Caco-2 (cell line): Measurements from ENCODE around the gene SHFL. TPM values are rescaled to one million over a fixed set of nuclear protein-coding genes. Genes with fewer than 3 reads are reported as not detected.

ENCODE experiments used
- BruUV-seq: library from RNA; stranded (reverse); fragments of 400-500 nt; replicated peaks from 2 replicates; lab custom pipeline; 2021; lab: Mats Ljungman, UMichigan
- CTCF ChIA-PET: fragments of 300-600 bp; sonication (Branson Sonifier 250); formaldehyde crosslinking; loops from one replicate; lab custom pipeline; 2022; ENCODE audit warnings: antibody characterized with exemption; lab: Charles Lee
- POLR2A ChIA-PET: fragments of 300-600 bp; sonication (Branson Sonifier 250); formaldehyde crosslinking; loops from one replicate; lab custom pipeline; 2022; ENCODE audit warnings: antibody characterized with exemption; lab: Charles Lee
- DNase-seq, 2 experiments: peaks; one replicate each; pipeline versions ENCODE4 v3.0.0 to v3.0.0-alpha.2; 2020 to 2022
- H3K27me3 ChIP-seq: replicated peaks from 2 replicates; pipeline ENCODE4 v1.6.0; 2011; ENCODE audit warnings: low read length; ENCODE audit not compliant: control insufficient read depth, insufficient read depth
- H3K36me3 ChIP-seq: 2 replicates; pipeline ENCODE4 v1.5.1; 2011; ENCODE audit warnings: low read length; ENCODE audit not compliant: control insufficient read depth, insufficient read depth
- H3K4me1 ChIP-seq: fragments of 250-450 bp; sonication (Bioruptor Pico); 2 replicates; pipeline ENCODE4 v1.5.1; 2020; ENCODE audit warnings: mild to moderate bottlenecking
- H3K4me3 ChIP-seq: 2 replicates; pipeline ENCODE4 v1.5.1; 2011; ENCODE audit warnings: low read depth, mild to moderate bottlenecking, control low read depth, low read length
- H3K9me3 ChIP-seq: fragments of 250-450 bp; sonication (Bioruptor Pico); 2 replicates; pipeline ENCODE4 v1.5.1; 2020; ENCODE audit warnings: mild to moderate bottlenecking, moderate library complexity
- H3K27ac Mint-ChIP-seq: one replicate; pipeline ENCODE4 v1.8.0; 2022; ENCODE audit warnings: mixed read lengths; ENCODE audit not compliant: unreplicated experiment
- H3K27me3 Mint-ChIP-seq: one replicate; pipeline ENCODE4 v1.8.0; 2022; ENCODE audit warnings: mixed read lengths; ENCODE audit not compliant: insufficient read depth, unreplicated experiment
- H3K36me3 Mint-ChIP-seq: one replicate; pipeline ENCODE4 v1.8.0; 2022; ENCODE audit warnings: mild to moderate bottlenecking, mixed read lengths; ENCODE audit not compliant: insufficient read depth, unreplicated experiment
- H3K4me1 Mint-ChIP-seq: one replicate; pipeline ENCODE4 v1.8.0; 2022; ENCODE audit warnings: low read depth, mixed read lengths; ENCODE audit not compliant: unreplicated experiment
- H3K4me3 Mint-ChIP-seq: one replicate; pipeline ENCODE4 v1.8.0; 2022; ENCODE audit warnings: mild to moderate bottlenecking, moderate library complexity, mixed read lengths; ENCODE audit not compliant: unreplicated experiment
- H3K9me3 Mint-ChIP-seq: one replicate; pipeline ENCODE4 v1.8.0; 2022; ENCODE audit warnings: mixed read lengths; ENCODE audit not compliant: unreplicated experiment
- intact Hi-C: fragments of 100-400 bp; cut with micrococcal nuclease; formaldehyde crosslinking; loops from one replicate; pipeline ENCODE4 v1.10.0; 2022; ENCODE audit not compliant: unreplicated experiment
- total RNA-seq: library from RNA; stranded (reverse); gene quantifications from 2 replicates; pipeline ENCODE4 v1.2.3, GENCODE V29; 2022
- TF ChIP-seq, protein P1 (sequence below), 2 experiments: fragments of 200-600 bp in 1 of 2; IDR thresholded peaks; 1 replicate in 1 of 2; 2 replicates in 1 of 2; pipeline versions ENCODE4 v1.5.1 to v1.8.0; 2011 to 2022; ENCODE audit warnings: antibody characterized with exemption in 1 of 2, control low read depth in 1 of 2, inconsistent platforms in 1 of 2, low read depth in 1 of 2, low read length in 1 of 2, mild to moderate bottlenecking in 1 of 2, moderate library complexity in 1 of 2; ENCODE audit not compliant: insufficient read depth in 1 of 2, severe bottlenecking in 1 of 2, unreplicated experiment in 1 of 2

SHFL gene
- total RNA-seq, 1 experiment from 2014 or later = 6.2 TPM

DNA sequence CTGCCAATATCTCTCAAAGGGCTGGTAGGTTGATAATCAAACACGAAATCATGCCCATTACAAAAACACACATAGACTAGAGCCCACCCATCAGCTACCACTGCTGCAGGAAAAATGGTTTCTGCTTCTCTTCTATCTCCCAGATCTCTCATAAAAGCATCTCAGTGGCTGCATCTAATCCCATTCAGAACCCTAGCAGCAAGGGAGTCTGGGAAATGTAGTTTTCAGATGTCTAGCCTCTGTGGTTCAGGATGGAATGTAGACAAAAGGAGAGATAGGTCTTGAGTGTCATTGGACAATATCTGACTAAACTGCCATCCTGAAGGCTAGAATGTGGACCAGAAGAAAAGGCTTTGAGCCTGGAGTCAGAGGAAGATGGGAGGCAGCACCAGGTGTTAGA lies 40.7 kb upstream of the SHFL start:
- ChIA-PET POLR2A (no interaction called here), CTCF (interaction anchor here (0.6 kb wide), 1 partner anchor 12 kb away, joined by 3 read pairs; no protein-coding TSS in a partner anchor)
- Mint-ChIP-seq H3K4me1 (no peaks in the 10 kb centered on the region), H3K4me3 (no peak overlapping the region), H3K27me3 (peaks cover 16% of the 10 kb centered on the region), H3K27ac (no peak overlapping the region), H3K36me3 (no peaks in the 10 kb centered on the region), H3K9me3 (no peaks in the 10 kb centered on the region)
- no peaks in the 10 kb centered on the region for H3K27me3 ChIP-seq
- BruUV-seq = no TSS peak
- H3K9me3 ChIP-seq = no peaks in the 10 kb centered on the region
- H3K4me3 ChIP-seq = no peak overlapping the region
- H3K4me1 ChIP-seq = no peaks in the 10 kb centered on the region
- no peak for DNase-seq
- no peaks in the 10 kb centered on the region for H3K36me3 ChIP-seq
- intact Hi-C loops = no loop called here
- TF ChIP-seq, protein P1, sequence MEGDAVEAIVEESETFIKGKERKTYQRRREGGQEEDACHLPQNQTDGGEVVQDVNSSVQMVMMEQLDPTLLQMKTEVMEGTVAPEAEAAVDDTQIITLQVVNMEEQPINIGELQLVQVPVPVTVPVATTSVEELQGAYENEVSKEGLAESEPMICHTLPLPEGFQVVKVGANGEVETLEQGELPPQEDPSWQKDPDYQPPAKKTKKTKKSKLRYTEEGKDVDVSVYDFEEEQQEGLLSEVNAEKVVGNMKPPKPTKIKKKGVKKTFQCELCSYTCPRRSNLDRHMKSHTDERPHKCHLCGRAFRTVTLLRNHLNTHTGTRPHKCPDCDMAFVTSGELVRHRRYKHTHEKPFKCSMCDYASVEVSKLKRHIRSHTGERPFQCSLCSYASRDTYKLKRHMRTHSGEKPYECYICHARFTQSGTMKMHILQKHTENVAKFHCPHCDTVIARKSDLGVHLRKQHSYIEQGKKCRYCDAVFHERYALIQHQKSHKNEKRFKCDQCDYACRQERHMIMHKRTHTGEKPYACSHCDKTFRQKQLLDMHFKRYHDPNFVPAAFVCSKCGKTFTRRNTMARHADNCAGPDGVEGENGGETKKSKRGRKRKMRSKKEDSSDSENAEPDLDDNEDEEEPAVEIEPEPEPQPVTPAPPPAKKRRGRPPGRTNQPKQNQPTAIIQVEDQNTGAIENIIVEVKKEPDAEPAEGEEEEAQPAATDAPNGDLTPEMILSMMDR (IDR thresholded peaks at IDR 0.05; ENCODE audit: insufficient read depth in 1 of 2, low read depth in 1 of 2, low read length in 1 of 2, severe bottlenecking in 1 of 2, unreplicated experiment in 1 of 2) = no peak

DNA sequence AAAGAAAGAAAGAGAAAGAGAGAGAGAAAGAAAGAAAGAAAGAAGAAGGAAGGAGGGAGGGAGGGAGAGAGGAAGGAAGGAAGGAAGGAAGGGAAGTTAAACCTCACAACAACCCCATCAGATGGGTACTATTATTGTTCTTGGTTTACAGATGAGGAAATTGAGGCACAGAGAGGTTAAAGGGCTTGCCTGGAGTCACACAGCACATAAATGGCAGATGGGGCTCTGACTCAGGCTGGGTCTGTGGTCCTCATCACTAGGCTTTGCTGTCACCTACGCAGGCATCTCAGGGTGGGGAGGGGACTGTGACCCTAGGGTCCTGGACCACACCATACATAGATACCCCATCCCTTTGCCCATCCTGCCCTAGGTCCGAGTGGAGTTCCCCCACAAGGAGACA lies 36.5 kb upstream of the SHFL start:
- Mint-ChIP-seq H3K4me3 (no peak overlapping the region), H3K27me3 (peaks cover 16% of the 10 kb centered on the region), H3K9me3 (no peaks in the 10 kb centered on the region), H3K4me1 (no peaks in the 10 kb centered on the region), H3K27ac (no peak overlapping the region), H3K36me3 (no peaks in the 10 kb centered on the region)
- DNase-seq = no peak
- H3K9me3 ChIP-seq = no peaks in the 10 kb centered on the region
- no peaks in the 10 kb centered on the region for H3K4me1 ChIP-seq
- ChIA-PET POLR2A (no interaction called here), CTCF (no interaction called here)
- no peaks in the 10 kb centered on the region for H3K36me3 ChIP-seq
- H3K4me3 ChIP-seq = no peak overlapping the region
- BruUV-seq = no TSS peak
- no peaks in the 10 kb centered on the region; the same call in 1 of the 2 replicates for H3K27me3 ChIP-seq
- TF ChIP-seq, protein P1 (IDR thresholded peaks at IDR 0.05; ENCODE audit: insufficient read depth in 1 of 2, low read depth in 1 of 2, low read length in 1 of 2, severe bottlenecking in 1 of 2, unreplicated experiment in 1 of 2) = no peak
- intact Hi-C loops = no loop called here

DNA sequence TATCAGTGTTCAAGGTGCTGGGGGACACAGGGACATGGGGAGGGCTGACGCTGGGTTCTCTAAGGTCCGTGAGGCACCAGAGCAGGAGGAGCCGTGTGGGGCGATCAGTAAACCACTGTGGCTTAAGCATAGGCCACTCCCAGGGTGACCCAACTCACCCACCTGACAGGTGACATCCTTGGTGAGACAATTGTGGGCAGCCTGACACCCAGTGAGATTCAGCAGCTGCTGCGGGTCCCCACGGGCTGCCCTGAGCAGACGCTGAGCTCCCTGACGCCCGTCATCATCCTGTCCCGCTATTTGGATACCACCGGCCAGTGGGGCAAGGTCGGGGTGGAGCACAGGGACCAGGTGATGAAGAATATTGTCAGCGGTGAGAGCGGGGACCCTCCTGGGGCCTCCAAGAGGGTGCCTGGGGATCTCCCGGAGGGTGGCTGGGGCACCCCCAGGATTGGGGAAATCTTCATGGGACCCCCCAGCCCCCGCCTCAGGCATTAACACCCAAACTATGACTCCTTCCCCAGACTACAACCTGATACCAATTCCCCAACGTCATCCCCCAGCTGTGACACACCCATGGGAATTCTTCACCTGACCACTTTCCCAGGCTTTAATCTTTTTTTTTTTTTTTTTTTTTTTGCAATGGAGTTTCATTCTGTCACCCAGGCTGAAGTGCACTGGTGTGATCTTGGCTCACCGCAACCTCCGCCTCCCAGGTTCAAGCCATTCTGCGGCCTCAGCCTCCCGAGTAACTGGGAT lies 33.3 kb upstream of the SHFL start:
- DNase-seq = no peak
- Histone ChIP-seq H3K4me3 (no peak overlapping the region), H3K9me3 (no peaks in the 10 kb centered on the region), H3K36me3 (no peaks in the 10 kb centered on the region), H3K27me3 (no peaks in the 10 kb centered on the region; the same call in 1 of the 2 replicates), H3K4me1 (no peaks in the 10 kb centered on the region)
- Mint-ChIP-seq H3K9me3 (no peaks in the 10 kb centered on the region), H3K36me3 (no peaks in the 10 kb centered on the region), H3K4me1 (no peaks in the 10 kb centered on the region), H3K4me3 (no peak overlapping the region), H3K27ac (no peak overlapping the region), H3K27me3 (peaks cover 19% of the 10 kb centered on the region)
- CTCF ChIA-PET = no interaction called here
- POLR2A ChIA-PET = no interaction called here
- TF ChIP-seq, protein P1 (IDR thresholded peaks at IDR 0.05; ENCODE audit: insufficient read depth in 1 of 2, low read depth in 1 of 2, low read length in 1 of 2, severe bottlenecking in 1 of 2, unreplicated experiment in 1 of 2) = no peak
- intact Hi-C loops = no loop called here
- BruUV-seq = no TSS peak
